ENCODE results near the gene GIGYF2. TPM values are rescaled to one million over a fixed set of nuclear protein-coding genes. Genes with fewer than 3 reads are reported as not detected.

Gene GIGYF2
- polyA plus RNA-seq, 3 donors, result 64.8 to 66.7 (median 66.2) TPM

GRCh38 chr2:232876978-232877441, 179.9 kb downstream of the GIGYF2 start:
- no peak for DNase-seq (ENCODE audit: low read depth in 3 of 3, low spot score in 2 of 3)

GRCh38 chr2:232877940-232878511, 180.9 kb downstream of the GIGYF2 start:
- DNase-seq (ENCODE audit: low read depth in 3 of 3, low spot score in 2 of 3), result no peak

GRCh38 chr2:232878855-232879617, 181.9 kb downstream of the GIGYF2 start:
- DNase-seq (ENCODE audit: low read depth in 3 of 3, low spot score in 2 of 3), result no peak

- DNase-seq (ENCODE audit: low read depth in 3 of 3, low spot score in 2 of 3), result no peak
These were observed 182.7 kb downstream of the GIGYF2 start for GRCh38 chr2:232879618-232880494.

- no peak for DNase-seq (ENCODE audit: low read depth in 3 of 3, low spot score in 2 of 3)
These were observed 183.7 kb downstream of the GIGYF2 start for GRCh38 chr2:232880764-232881351.

GRCh38 chr2:232882085-232882484, 185.0 kb downstream of the GIGYF2 start:
- DNase-seq (ENCODE audit: low read depth in 3 of 3, low spot score in 2 of 3), result no peak

GRCh38 chr2:232882505-232883115, 185.5 kb downstream of the GIGYF2 start:
- no peak for DNase-seq (ENCODE audit: low read depth in 3 of 3, low spot score in 2 of 3)

- no peak for DNase-seq (ENCODE audit: low read depth in 3 of 3, low spot score in 2 of 3)
These were observed 186.1 kb downstream of the GIGYF2 start for GRCh38 chr2:232883116-232883721.

- DNase-seq (ENCODE audit: low read depth in 3 of 3, low spot score in 2 of 3), result no peak
These were observed 186.9 kb downstream of the GIGYF2 start for GRCh38 chr2:232884001-232884421.

GRCh38 chr2:232884549-232885263, 187.6 kb downstream of the GIGYF2 start:
- DNase-seq (ENCODE audit: low read depth in 3 of 3, low spot score in 2 of 3), result no peak

GRCh38 chr2:232885264-232885961, 188.3 kb downstream of the GIGYF2 start:
- no peak for DNase-seq (ENCODE audit: low read depth in 3 of 3, low spot score in 2 of 3)

- no peak for DNase-seq (ENCODE audit: low read depth in 3 of 3, low spot score in 2 of 3)
These were observed 189.0 kb downstream of the GIGYF2 start for GRCh38 chr2:232886176-232886575.

GRCh38 chr2:232886632-232887031, 189.5 kb downstream of the GIGYF2 start:
- DNase-seq (ENCODE audit: low read depth in 3 of 3, low spot score in 2 of 3), result no peak

GRCh38 chr2:232887171-232887850, 190.2 kb downstream of the GIGYF2 start:
- DNase-seq (ENCODE audit: low read depth in 3 of 3, low spot score in 2 of 3), result no peak

- no peak for DNase-seq (ENCODE audit: low read depth in 3 of 3, low spot score in 2 of 3)
These were observed 191.1 kb downstream of the GIGYF2 start for GRCh38 chr2:232888099-232888836.

GRCh38 chr2:232888839-232889529, 191.9 kb downstream of the GIGYF2 start:
- no peak for DNase-seq (ENCODE audit: low read depth in 3 of 3, low spot score in 2 of 3)

GRCh38 chr2:232889876-232890401, 192.8 kb downstream of the GIGYF2 start:
- no peak for DNase-seq (ENCODE audit: low read depth in 3 of 3, low spot score in 2 of 3)

Measured in right renal cortex interstitium (tissue), 3 donors.